ENCODE results near the gene DMAC2L. TPM values are rescaled to one million over a fixed set of nuclear protein-coding genes. Genes with fewer than 3 reads are reported as not detected.

Gene DMAC2L
- total RNA-seq, 1 experiment from 2014 or later: 8.9 TPM

DNA sequence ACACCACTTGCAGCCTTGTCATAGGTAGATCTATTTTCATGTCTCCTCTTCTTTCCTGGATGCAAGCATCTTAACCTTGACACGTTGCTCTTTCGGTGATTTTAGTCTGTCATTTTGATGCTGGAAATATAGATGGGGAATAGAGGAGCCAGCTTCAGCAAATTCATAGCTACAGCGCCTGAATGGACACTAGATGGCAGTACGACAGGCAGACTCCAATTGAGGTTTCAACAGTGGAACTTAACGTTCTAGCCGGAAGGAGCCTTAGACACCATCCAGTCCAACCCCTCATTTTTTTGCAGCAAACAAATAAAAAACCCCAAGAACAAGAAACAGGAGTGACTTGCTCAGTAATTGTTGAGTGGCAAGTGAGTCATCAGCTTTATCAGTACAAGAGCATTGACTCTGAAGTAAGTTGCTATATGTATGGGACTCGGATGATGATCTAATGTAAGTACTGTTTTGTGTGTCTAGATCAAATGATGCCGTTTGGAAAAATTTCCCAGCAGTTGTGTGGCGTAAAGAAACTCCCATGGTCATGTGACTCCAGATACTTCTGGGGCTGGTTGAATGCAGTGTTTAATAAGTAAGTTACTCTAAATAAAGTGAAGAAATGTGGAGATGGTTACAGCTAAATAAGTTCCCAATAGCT lies 9.0 kb downstream of the DMAC2L start:
- DNase-seq (ENCODE audit: low read depth): peak; percentile 96

DNA sequence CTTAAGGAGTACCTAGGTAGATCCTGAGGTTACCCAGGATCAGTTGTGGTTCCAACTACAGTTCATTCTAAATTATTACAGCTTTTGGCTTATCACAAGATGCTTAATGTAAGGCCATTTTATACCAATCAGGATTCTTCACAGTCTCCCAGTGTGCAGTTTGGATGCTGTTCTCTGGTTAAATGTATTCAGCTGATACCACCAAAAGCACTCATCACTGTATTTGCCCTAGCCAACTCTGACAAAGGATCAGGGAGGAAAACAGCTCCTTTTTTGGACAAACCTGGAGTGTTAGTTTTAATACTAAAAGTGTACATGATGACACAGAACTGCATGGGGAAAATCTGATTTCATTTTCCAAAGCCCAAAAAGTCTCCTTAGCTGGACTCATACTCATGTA lies 19.5 kb downstream of the DMAC2L start:
- DNase-seq (ENCODE audit: low read depth): no peak

DNA sequence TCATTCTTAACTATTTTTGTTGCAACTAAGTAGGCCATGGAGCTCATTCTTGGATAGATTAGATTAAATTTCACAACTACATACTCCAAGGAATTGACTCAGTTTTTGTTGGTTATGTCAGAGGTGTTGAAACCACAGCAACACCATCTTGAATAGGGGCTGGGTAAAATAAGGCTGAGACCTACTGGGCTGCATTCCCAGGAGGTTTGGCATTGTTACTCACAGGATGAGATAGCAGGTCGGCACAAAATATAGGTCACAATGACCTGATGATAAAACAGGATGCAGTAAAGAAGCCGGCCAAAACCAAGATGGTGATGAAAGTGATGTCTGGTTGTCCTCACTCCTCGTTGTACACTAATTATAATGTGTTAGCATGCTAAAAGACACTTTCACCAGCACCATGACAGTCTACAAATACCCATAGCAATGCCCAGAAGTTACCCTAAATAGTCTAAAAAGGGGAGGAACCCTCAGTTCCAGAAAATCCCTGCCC lies 20.9 kb downstream of the DMAC2L start:
- DNase-seq (ENCODE audit: low read depth): peak; percentile 74

DNA sequence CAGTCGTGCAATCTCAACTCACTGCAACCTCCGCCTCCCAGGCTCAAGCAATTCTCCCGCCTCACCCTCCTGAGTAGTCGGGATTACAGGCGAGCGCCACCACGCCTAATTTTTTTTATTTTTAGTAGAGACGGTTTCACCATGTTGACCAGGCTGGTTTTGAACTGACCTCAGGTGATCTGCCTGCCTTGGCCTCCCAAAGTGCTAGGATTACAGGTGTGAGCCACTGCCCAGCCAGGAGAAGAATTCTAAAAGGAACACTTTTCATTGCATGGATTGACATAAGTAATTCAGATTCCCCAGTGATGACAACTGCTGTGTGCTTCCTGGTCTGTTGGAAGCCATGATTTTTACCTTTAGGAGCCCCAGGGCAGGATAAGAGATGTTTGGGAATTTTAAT lies 22.1 kb downstream of the DMAC2L start:
- DNase-seq (ENCODE audit: low read depth): no peak

DNA sequence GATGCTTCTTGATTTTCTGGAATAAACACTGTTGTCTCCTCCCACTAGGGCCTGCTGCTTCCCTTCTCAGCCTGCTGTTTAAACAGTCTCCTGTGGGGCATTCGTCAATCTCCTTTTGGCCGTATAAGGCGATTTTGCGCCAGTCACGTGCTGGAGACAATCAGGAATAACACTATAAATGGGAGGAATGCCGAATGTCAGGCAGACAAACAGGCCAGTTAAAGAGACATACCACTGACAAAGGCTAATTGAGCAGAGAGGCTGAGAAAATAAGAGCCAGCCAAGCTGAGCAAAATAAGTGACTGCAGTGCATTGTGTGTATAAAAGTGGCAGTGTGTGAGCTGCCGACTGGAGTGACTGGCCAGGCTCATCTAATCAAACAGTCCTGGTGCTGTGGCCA lies 23.3 kb downstream of the DMAC2L start:
- no peak for DNase-seq (ENCODE audit: low read depth)

DNA sequence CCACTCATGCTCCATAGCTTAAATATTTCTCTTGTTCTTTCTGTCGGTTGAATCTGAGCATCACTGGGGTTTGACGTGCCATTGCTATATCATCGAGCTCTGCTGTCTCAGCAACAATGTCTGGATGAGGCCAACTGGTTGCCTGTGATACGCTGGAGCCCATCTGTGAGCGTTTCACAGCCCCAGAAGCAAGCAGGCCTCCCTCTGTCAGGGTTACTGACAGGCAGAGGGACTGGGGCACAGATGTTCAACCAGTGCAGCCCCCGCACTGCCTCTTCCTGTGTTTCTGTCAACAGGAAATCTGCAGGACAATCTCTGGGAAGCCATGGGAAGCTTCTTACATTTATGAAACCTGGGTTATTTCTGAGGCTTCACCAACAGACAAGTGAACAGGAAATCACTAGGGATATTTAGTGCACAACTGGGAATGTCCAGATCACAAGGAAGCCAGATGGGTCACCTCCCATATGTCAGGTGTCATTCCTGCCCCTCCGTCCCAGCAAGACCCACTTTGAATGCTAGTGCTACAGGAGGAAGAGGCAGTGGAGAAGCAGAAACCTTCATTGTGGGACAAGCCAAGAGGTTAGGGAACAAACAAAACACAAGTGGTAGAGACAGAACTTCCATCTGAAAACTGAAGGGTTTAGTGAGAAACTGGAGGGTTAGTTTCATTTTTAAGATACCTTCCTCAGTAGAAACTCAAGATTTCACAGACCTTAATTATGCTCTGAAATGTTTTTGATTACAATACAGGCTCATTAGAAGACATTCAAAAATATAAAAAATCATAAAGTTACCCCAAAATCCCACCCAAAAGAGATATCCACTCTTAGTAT lies 24.1 kb downstream of the DMAC2L start:
- no peak for DNase-seq (ENCODE audit: low read depth)

DNA sequence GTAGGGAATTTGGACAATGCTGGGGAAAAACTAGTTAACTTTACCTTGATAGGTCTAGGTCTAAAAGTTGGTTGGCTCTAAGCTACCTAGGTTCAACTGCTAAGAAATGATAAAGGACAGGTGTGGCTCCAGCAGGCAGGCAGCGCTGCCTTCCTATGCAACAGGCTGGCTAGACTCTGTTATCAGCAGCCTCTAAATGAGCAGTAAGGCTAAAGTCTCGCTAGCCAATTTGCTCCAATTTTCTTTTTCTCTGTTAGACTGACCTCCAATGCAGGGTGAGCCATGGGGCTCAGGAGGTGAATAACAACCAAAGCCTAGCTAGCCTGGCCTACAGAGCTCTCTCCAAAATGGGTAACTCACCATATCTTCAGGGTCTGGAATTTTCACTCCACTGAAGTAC lies 26.5 kb downstream of the DMAC2L start:
- DNase-seq (ENCODE audit: low read depth): no peak

DNA sequence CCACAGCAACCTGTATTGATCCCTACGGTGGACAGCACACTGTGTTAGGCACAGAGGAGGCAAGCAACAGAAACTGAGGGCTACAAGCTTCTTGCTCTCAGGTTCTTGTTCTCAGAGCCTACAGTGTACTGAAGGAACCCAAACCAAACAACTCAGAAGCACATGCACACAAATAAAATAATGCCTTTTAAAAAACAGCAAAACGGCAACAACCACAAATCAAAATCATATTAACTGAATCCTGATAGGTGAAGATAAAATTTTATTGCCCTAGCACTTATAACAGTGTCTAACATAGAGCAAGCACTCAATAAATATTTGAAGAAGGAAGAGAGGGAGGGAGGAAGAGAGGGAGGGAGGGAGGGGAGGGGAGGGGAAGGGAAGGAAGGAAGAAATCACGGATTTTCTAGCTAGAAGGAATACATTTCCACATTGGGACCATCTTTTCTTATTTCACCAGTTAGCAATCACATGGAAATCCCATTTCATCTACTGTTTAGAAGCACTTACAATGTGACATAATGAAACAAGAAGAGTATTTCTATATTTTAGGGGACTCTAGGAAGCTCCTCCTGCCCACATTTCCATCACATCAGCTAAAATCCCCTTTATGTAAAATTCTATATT lies 27.2 kb downstream of the DMAC2L start:
- DNase-seq (ENCODE audit: low read depth): no peak

DNA sequence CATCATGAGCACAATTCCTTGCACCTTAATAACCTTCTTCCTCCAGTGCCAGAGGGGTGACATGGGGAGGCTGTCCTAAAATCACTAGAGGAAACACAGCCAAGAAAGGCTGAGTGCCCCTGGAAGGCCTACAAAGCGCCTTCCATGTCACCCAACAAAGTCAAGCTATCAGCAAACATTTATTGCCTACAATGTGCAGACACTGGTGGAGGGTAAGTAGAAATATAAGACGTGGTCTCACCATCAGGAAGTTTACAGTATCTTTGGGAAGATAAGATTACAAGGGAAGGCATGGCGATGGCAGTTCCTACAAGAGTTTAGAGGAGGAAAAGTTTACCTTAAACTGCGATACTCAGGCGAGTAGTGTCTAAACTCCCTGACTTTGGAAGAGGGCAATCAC lies 27.9 kb downstream of the DMAC2L start:
- DNase-seq (ENCODE audit: low read depth): no peak

DNA sequence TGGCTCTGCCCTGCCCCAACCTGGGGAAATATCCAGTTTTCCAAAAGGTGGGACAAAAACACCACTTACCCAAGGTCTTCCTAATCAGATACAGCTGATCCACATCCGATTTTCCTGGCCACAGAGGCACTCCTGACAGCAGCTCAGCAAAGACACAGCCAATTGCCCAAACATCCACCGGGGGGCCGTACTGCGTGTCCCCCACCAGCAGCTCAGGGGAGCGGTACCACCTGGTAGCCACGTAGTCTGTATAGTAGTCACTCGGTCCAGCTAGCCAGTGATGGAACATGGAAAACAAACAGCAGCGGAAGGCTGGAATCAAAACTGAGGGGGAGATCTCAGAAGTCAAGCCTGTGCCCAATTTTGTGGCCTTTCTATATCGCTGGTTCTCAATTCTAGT lies 28.8 kb downstream of the DMAC2L start:
- DNase-seq (ENCODE audit: low read depth): no peak

DNA sequence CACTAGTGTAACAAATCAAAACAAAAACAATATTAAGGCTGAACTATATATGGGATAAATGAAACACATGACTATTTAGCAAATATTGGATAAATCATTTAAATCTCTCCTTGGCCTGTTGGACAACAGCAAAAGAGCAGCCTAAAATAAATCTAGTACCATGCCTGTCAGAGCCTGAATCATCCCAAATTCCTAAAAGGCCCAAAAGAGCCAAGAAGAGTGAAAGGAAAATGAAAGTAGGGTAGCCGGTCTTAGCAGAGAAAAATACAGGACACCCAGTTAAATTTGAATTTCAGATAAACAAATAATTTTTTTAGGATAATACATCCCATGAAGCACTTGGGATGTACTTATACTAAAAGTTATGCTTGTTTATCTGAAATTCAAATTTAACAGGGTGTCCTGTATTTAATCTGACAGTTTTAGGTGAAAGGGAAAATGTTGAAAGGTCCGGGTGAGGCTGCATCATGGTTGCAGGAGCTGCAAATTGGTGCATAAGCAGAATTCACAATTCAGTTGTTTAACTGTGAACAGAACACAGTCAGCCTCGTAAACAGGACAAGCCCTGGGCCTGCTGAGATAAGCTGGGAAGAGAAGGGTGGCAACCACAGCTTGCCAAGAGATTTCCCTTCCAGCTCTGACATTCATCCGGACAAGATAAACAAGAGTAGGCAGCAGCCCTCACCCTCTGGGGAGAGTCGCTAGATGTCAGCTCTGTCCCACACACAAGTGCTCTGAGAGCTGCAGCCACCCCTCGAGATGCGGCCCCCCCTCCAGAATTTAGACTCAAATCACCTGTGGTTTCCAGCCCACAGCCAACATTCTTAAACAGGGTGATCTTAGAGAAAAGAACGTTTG lies 30.3 kb downstream of the DMAC2L start:
- peak; percentile 80 for DNase-seq (ENCODE audit: low read depth)

DNA sequence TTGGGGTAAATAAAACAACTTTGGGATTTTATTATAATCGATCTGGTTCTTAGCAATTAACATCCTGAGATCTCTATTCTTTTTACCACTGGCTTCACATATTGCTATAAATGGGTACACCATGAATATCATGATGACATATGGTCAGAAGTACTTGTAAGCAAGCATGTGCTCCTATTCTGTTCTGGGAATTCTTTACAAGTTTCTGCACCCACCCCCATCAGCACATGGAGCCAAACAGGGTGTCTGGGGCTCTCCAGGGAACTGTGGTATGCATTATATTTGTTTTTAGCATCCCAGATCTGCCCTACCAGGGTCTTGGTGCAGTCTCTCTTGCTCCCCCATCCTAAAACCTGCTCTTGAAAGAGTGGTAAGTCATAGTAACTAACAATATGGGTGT lies 31.3 kb downstream of the DMAC2L start:
- no peak for DNase-seq (ENCODE audit: low read depth)

DNA sequence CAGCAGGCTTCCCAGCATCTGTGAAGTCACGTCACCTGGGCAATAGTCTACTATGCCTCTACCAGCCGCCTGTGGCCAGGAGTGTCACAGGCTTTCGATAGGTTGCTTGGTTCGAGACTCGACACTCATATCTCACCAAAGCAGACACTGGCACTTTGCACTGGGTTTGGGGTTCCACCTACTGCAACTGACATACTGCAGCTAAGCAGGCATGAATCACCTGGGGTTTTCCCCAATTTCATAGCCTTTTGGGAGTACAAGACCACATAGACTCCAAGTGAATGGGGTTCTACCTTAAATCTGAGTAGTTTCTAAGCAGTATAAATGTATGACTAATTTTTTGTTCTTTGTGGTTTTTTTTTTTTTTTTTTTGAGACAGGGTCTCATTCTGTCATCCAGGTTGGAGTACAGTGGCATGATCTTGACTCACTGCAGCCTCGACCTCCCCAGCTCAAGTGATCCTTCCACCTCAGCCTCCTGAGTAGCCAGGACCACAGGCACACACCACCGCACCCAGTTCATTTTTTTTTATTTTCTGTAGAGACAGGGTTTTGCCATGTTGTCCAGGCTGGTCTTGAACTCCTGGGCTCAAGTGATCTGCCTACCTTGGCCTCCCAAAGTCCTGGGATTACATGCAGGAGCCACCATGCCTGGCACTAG lies 32.1 kb downstream of the DMAC2L start:
- DNase-seq (ENCODE audit: low read depth): peak; percentile 53

DNA sequence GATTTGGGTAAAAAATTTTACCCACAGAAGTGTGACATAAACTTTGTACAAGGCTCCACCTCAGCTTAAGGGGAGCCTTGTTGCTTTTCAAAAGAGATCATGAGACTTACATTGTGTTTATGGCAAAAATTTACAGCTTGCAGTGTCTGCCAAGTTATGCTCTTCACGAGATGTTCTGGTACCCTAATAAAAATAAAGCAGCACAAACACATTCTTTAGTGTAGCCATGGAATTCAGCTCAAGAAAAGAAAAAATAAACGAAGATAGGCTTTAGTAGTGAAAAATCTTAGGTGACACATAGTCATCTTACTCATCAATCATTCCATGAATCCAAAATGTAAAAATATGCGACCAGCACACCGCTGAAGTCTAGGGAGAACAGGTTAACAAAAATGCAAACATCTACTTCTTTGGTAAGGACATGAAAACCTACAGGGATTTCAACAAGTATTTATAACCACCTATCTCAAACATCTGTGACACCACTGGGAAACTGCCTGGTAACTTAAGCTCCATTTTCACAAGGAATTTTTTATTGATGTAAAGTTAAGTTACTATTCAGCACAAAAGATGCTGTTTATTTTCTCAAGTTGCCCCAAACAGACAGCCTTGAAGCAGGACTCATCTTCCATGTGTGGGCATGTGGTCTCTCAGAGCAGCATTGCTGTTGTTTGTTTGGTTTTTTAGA lies 32.9 kb downstream of the DMAC2L start:
- no peak for DNase-seq (ENCODE audit: low read depth)

DNA sequence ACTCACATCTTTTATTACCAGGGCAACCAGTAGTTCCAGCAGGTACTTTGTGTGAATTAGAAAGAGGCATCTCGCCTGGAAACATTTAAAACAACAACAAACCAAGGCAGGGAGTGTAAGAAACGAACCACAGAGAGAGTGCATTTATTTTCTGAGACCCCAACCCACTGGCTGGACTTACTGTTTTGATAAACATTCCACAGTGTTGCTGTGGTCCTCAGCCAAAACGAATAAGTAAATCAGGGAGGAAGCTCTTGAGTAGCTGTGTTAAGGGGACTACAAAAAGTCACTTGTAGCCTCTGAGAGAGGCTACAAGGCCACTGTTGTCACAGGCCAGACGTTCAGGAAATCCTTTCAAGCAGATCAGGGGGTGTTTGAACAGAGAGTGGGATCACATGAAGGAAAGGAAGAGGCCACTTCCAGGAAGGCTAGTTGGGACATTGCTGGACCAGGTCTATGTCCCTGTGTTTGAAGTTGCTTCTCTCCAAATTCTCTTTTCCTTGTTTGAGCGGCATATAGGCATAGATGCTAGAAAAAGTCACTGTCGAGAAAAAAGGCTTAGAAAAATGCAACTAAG lies 33.8 kb downstream of the DMAC2L start:
- DNase-seq (ENCODE audit: low read depth): no peak

DNA sequence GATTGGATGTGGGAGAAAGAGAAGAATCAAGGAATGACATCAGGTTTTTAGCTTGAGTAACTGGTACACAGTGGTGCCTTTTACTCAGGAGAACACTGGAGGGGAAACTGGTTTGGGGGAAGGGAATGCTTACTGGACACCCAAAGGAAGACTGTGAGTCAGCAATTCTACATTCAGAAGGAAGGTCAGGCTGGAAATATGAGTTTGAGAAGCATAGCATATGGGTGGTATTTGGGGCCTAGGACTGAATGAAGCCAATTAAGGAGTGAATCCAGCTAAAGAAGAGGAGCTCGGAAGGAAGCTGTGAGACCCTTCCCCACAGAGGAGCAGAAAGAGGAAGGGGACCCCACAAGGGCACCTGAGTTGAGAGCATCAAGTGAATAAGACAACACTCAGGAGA lies 35.4 kb downstream of the DMAC2L start:
- peak; percentile 71 for DNase-seq (ENCODE audit: low read depth)

DNA sequence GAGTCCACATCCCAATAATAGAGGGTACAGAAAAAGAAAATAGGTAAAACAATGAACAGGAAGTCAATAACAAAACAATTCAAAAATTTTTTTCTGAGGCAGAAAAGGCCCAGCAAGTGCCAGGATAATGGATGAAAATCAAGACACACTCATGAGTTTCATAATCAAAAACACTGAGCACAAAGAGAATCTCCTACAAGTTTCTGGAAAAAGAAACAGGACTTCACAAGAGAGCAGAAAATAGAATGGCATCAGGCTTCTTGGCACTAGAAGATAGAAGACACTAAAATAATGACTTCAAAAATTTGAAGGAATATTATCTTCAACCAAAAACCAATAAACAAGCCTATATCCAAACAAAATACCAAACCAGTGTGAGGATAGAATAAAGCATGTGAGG lies 36.8 kb downstream of the DMAC2L start:
- DNase-seq (ENCODE audit: low read depth): no peak

DNA sequence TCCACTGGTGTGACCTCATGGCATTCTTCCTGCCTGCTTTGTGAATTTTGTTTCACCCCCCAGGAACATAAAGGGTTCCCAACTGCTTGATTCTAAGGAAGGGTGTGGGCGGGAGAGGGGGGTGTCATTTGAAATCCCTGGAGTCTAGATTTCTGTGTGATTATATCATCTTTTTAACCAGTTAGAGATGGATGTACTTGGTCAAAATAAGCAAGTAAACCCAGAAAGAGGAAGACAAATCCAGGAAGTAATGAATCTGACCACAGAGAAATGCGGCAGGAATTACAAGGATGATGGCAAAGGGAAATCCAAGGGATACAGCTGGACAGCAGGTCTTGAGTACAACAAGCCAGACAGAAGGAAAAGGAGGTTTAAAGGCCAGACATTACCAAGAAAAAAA lies 38.9 kb downstream of the DMAC2L start:
- DNase-seq (ENCODE audit: low read depth): no peak

DNA sequence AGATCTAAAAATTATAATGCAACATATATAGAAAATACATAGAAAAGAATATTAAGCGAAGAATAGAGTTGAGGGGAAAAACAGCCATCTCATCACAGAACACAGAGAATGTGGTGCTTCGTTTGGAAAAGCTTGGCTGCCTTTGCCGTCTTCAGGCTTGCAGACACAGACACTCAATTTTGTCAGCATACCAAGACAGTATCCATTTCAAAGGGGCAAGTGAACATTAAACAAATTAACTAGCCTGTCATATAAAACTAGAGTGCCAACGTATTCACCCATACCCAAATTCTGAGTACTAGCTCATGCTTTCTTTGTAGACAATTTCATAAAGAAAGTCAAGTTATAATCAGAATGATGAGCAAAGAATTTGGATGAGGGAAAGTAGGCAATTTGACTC lies 40.5 kb downstream of the DMAC2L start:
- no peak for DNase-seq (ENCODE audit: low read depth)

DNA sequence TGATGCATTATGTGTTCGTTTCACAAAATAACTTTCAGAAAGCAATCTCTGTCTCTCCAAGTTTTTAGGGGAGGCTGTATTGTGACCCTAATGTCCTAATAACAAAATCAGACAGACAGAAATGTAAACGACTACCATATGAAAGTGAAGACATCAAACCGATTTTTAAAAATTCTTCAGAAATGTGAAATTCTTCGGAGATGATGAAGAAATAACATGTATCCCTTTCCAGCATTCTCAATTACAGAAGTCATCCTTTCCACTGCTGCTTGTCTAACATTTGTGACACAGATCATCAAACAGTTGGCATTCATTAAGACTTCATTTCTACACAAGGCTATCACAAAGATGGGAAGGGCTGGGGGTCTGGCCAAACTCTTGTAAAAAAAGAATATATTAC lies 41.0 kb downstream of the DMAC2L start:
- DNase-seq (ENCODE audit: low read depth): no peak
